CD14-positive monocyte (primary cell): ENCODE measurements around the gene KRTAP6-3. TPM values are rescaled to one million over a fixed set of nuclear protein-coding genes. Genes with fewer than 3 reads are reported as not detected.

Experiments
- DNase-seq, 3 donors: peaks; one replicate each; pipeline ENCODE4 v3.0.0-alpha.2; 2011 to 2022
- H2AFZ ChIP-seq: 2 replicates; pipeline ENCODE4 v1.6.0; 2012; ENCODE audit warnings: mild to moderate bottlenecking, low read depth, low read length, inconsistent platforms; ENCODE audit not compliant: insufficient read depth, poor library complexity, severe bottlenecking
- H3K27ac ChIP-seq, 2 donors: 1 replicate in 1 of 2; 2 replicates in 1 of 2; pipeline ENCODE4 v1.5.1; 2012 to 2013; ENCODE audit warnings: low read length in 2 of 2, control low read depth in 1 of 2, inconsistent platforms in 1 of 2, low read depth in 1 of 2, mild to moderate bottlenecking in 1 of 2
- H3K27me3 ChIP-seq, 2 donors: one replicate each; pipeline versions ENCODE4 v1.6.0 to v1.6.1; 2011 to 2013; ENCODE audit warnings: low read length in 2 of 2; ENCODE audit not compliant: control insufficient read depth in 2 of 2, insufficient read depth in 2 of 2
- H3K36me3 ChIP-seq, 2 donors: replicated peaks in 1 of 2; 1 replicate in 1 of 2; 2 replicates in 1 of 2; pipeline versions ENCODE4 v1.5.1 to v1.6.1; 2012 to 2013; ENCODE audit warnings: low read length in 2 of 2, control low read depth in 1 of 2, inconsistent platforms in 1 of 2, mild to moderate bottlenecking in 1 of 2; ENCODE audit not compliant: insufficient read depth in 2 of 2, control insufficient read depth in 1 of 2
- H3K4me1 ChIP-seq, 2 donors: 1 replicate in 1 of 2; 2 replicates in 1 of 2; pipeline versions ENCODE4 v1.5.1 to v1.6.1; 2012 to 2013; ENCODE audit warnings: low read length in 2 of 2, control low read depth in 1 of 2, inconsistent platforms in 1 of 2, mild to moderate bottlenecking in 1 of 2, moderate library complexity in 1 of 2; ENCODE audit not compliant: insufficient read depth in 2 of 2, control insufficient read depth in 1 of 2
- H3K4me2 ChIP-seq: replicated peaks from 2 replicates; pipeline ENCODE3; 2012; ENCODE audit warnings: low read length, moderate library complexity, mild to moderate bottlenecking; ENCODE audit not compliant: poor library complexity, severe bottlenecking; ENCODE audit errors: extremely low read depth
- H3K4me3 ChIP-seq, 3 experiments: fragments of 200-600 bp in 1 of 3; sonication (generic) in 1 of 3; replicated peaks in 1 of 3; 1 replicate in 2 of 3; 2 replicates in 1 of 3; pipeline ENCODE4 v1.5.1; 2011 to 2013; ENCODE audit warnings: low read length in 3 of 3, mild to moderate bottlenecking in 3 of 3, control low read depth in 2 of 3, low read depth in 2 of 3, inconsistent platforms in 1 of 3, moderate library complexity in 1 of 3
- H3K79me2 ChIP-seq: 2 replicates; pipeline ENCODE4 v1.6.0; 2012; ENCODE audit warnings: mild to moderate bottlenecking, control low read depth, inconsistent platforms, low read length, moderate library complexity; ENCODE audit not compliant: insufficient read depth
- H3K9ac ChIP-seq: 2 replicates; pipeline ENCODE4 v1.6.0; 2017; ENCODE audit warnings: low read length, mild to moderate bottlenecking; ENCODE audit not compliant: insufficient read depth, poor library complexity, severe bottlenecking
- H3K9me3 ChIP-seq, 2 donors: replicated peaks in 1 of 2; 1 replicate in 1 of 2; 2 replicates in 1 of 2; pipeline versions ENCODE4 v1.5.1 to v1.6.1; 2012 to 2013; ENCODE audit warnings: low read length in 2 of 2, control low read depth in 1 of 2; ENCODE audit not compliant: control insufficient read depth in 1 of 2, insufficient read depth in 1 of 2
- H4K20me1 ChIP-seq: 2 replicates; pipeline ENCODE4 v1.6.0; 2012; ENCODE audit warnings: mild to moderate bottlenecking, low read length, control low read depth, moderate library complexity; ENCODE audit not compliant: insufficient read depth
- H3K27ac Mint-ChIP-seq, 7 donors: one replicate each; pipeline ENCODE4 v1.8.0; 2020; ENCODE audit warnings: mild to moderate bottlenecking in 7 of 7, mixed read lengths in 7 of 7, moderate library complexity in 6 of 7, inconsistent platforms in 2 of 7
- H3K27me3 Mint-ChIP-seq, 3 donors: one replicate each; pipeline ENCODE4 v1.8.0; 2021 to 2022; ENCODE audit warnings: low read depth in 3 of 3, mild to moderate bottlenecking in 3 of 3, mixed read lengths in 3 of 3, moderate library complexity in 3 of 3, inconsistent platforms in 1 of 3
- H3K36me3 Mint-ChIP-seq, 2 donors: one replicate each; pipeline ENCODE4 v1.8.0; 2020; ENCODE audit warnings: mixed read lengths in 2 of 2, inconsistent platforms in 1 of 2, mild to moderate bottlenecking in 1 of 2
- H3K4me1 Mint-ChIP-seq: one replicate; pipeline ENCODE4 v1.8.0; 2020; ENCODE audit warnings: mild to moderate bottlenecking, mixed read lengths
- H3K4me3 Mint-ChIP-seq, 2 donors: one replicate each; pipeline ENCODE4 v1.8.0; 2020; ENCODE audit warnings: mild to moderate bottlenecking in 2 of 2, mixed read lengths in 2 of 2, moderate library complexity in 1 of 2
- H3K9me3 Mint-ChIP-seq, 7 donors: one replicate each; pipeline ENCODE4 v1.8.0; 2020 to 2022; ENCODE audit warnings: mixed read lengths in 7 of 7, mild to moderate bottlenecking in 6 of 7, moderate library complexity in 6 of 7, inconsistent platforms in 2 of 7
- WGBS: methylation state at CpG from one replicate; pipeline ENCODE4 v1.1.5; 2013; ENCODE audit warnings: missing lambda C conversion rate; ENCODE audit not compliant: insufficient coverage; 5-methylcytosine and 5-hydroxymethylcytosine counted together
- intact Hi-C, 2 donors: fragments of 100-400 bp; cut with micrococcal nuclease; formaldehyde crosslinking; loops; one replicate each; pipeline versions ENCODE4 v1.15.0 to v1.15.1; 2023
- polyA plus RNA-seq, 3 donors: library from polyadenylated mRNA; depleted of rRNA in 1 of 3; unstranded in 2 of 3; stranded (reverse) in 1 of 3; fragments of 300-500 nt in 2 of 3; fragments of >200 nt in 1 of 3; fragmentation: Illumina TruSeq in 2 of 3; gene quantifications; 1 replicate in 2 of 3; 2 replicates in 1 of 3; pipeline ENCODE4 v1.2.3, GENCODE V29; 2012 to 2021
- TF ChIP-seq, protein P1 (sequence below): fragments of 200-600 bp; IDR thresholded peaks from one replicate; pipeline ENCODE4 v1.8.0; 2022; ENCODE audit warnings: antibody characterized with exemption, mild to moderate bottlenecking

Gene KRTAP6-3
- polyA plus RNA-seq, 3 donors: not detected

DNA sequence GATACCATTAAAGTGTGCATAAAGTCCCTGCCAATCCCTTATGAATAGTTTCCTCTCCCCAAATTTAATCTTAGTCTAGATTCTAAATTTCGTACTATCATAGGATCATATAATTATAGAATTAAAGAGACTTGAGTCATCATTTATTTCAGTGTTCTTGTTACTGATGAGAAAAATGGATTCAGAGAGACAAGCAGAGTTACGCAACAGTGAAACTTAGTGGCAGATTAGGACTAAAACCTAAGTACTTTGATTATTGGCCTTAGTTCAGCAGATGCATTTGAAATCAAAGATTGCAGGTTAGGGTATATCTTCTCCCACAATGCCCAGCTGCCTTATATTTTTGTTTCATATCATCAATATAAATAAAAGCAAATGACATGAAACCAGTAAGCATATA lies 30.3 kb upstream of the KRTAP6-3 start:
- Histone ChIP-seq H3K9me3 (no peaks in the 10 kb centered on the region), H3K9ac (no peak overlapping the region), H2AFZ (no peak overlapping the region), H3K36me3 (no peaks in the 10 kb centered on the region), H4K20me1 (no peaks in the 10 kb centered on the region), H3K4me3 (no peak overlapping the region), H3K79me2 (no peaks in the 10 kb centered on the region), H3K27ac (no peak overlapping the region), H3K4me2 (no peak overlapping the region), H3K4me1 (no peaks in the 10 kb centered on the region), H3K27me3 (no peaks in the 10 kb centered on the region)
- DNase-seq: no peak
- H3K4me1 Mint-ChIP-seq: no peaks in the 10 kb centered on the region
- H3K9me3 Mint-ChIP-seq: peaks cover 0 to 6% (median 2%) of the 10 kb centered on the region in 7 donors
- WGBS: 80% methylated on average over 1 of the region's 2 CpGs
- H3K27ac Mint-ChIP-seq: no peak overlapping the region
- no peaks in the 10 kb centered on the region for H3K27me3 Mint-ChIP-seq
- no peaks in the 10 kb centered on the region for H3K36me3 Mint-ChIP-seq
- intact Hi-C loops: no loop called here
- TF ChIP-seq, protein P1, sequence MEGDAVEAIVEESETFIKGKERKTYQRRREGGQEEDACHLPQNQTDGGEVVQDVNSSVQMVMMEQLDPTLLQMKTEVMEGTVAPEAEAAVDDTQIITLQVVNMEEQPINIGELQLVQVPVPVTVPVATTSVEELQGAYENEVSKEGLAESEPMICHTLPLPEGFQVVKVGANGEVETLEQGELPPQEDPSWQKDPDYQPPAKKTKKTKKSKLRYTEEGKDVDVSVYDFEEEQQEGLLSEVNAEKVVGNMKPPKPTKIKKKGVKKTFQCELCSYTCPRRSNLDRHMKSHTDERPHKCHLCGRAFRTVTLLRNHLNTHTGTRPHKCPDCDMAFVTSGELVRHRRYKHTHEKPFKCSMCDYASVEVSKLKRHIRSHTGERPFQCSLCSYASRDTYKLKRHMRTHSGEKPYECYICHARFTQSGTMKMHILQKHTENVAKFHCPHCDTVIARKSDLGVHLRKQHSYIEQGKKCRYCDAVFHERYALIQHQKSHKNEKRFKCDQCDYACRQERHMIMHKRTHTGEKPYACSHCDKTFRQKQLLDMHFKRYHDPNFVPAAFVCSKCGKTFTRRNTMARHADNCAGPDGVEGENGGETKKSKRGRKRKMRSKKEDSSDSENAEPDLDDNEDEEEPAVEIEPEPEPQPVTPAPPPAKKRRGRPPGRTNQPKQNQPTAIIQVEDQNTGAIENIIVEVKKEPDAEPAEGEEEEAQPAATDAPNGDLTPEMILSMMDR: no peak
- no peak overlapping the region for H3K4me3 Mint-ChIP-seq

DNA sequence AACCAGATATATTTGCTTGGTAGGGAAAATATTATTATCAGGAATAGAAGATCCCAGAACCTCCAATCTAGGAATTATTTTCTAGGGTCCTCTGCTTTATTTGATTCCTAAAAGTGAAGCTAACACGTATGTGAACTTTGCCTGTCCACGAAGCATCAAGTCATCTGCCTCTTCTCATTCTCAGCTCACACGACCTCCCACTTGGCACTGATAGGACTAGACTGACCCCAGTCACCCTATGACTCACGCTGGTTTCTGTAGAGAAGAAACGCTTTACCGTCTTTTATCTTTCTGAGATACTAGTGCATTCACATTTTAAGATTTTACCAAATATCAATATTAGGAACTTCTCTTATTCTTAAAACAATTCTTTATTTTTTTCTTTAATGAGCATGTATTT lies 29.2 kb upstream of the KRTAP6-3 start:
- Histone ChIP-seq H3K9me3 (no peaks in the 10 kb centered on the region), H3K4me3 (no peak overlapping the region), H3K36me3 (no peaks in the 10 kb centered on the region), H3K4me1 (no peaks in the 10 kb centered on the region), H2AFZ (no peak overlapping the region), H3K9ac (no peak overlapping the region), H4K20me1 (no peaks in the 10 kb centered on the region), H3K79me2 (no peaks in the 10 kb centered on the region), H3K27ac (no peak overlapping the region), H3K4me2 (no peak overlapping the region), H3K27me3 (no peaks in the 10 kb centered on the region)
- 93% methylated on average over 2 of the region's 6 CpGs for WGBS
- no peak for DNase-seq
- no peak overlapping the region for H3K27ac Mint-ChIP-seq
- TF ChIP-seq, protein P1: no peak
- peaks cover 0 to 4% (median 2%) of the 10 kb centered on the region in 7 donors for H3K9me3 Mint-ChIP-seq
- H3K27me3 Mint-ChIP-seq: no peaks in the 10 kb centered on the region
- no peak overlapping the region for H3K4me3 Mint-ChIP-seq
- intact Hi-C loops: no loop called here
- H3K36me3 Mint-ChIP-seq: no peaks in the 10 kb centered on the region
- no peaks in the 10 kb centered on the region for H3K4me1 Mint-ChIP-seq
